ENCODE measurements around the gene CLSTN2.

Gene CLSTN2

DNA sequence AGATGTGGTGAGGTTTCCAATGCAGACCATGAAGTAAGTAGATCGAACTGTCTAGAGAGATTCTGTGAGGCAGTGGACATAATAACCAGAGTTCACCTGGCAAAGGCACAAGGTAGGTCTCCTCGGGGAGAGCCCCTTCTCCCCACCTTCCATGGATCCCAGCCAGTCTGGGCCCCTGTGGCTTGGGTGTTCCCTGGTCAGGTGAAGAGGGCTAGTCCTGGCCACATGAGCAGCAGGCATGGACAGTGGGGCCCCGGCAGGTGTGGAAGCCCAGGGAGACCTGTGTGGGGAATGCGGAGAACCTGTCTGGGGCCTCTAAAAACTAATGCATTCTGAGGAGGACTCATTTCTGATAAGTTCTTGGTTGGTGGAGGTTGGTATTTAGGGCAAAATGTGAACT, 501.4 kb downstream of the CLSTN2 start:
- no peak overlapping the region for H4K91ac ChIP-seq (ENCODE audit: low read depth, low read length)
- no peak overlapping the region for H2AFZ ChIP-seq (ENCODE audit: insufficient read depth, low read length, poor library complexity)
- H3K27me3 ChIP-seq (ENCODE audit: insufficient read depth, low read length): no peaks in the 10 kb centered on the region
- no peaks in the 10 kb centered on the region for H3K79me1 ChIP-seq (ENCODE audit: low read length)
- no peak overlapping the region for H2BK120ac ChIP-seq (ENCODE audit: insufficient read depth, low read length, poor library complexity)
- H3K4me3 ChIP-seq (ENCODE audit: low read depth, low read length): no peak overlapping the region
- H2BK12ac ChIP-seq (ENCODE audit: low read length): no peak overlapping the region
- H4K8ac ChIP-seq (ENCODE audit: low read depth, low read length): no peak overlapping the region
- no peaks in the 10 kb centered on the region for H3K79me2 ChIP-seq (ENCODE audit: control insufficient read depth, insufficient read depth, low read length, poor library complexity)
- H3K4me2 ChIP-seq (ENCODE audit: low read length): no peak overlapping the region
- H3K36me3 ChIP-seq (ENCODE audit: control insufficient read depth in 1 of 2, insufficient read depth in 2 of 2, low read length in 2 of 2): no peaks in the 10 kb centered on the region
- no CpG with 5 or more reads among the region's 4 CpGs for WGBS (ENCODE audit: extremely low coverage, insufficient coverage, insufficient read length)
- no peak overlapping the region for H2BK5ac ChIP-seq (ENCODE audit: low read depth, low read length, poor library complexity)
- H3K14ac ChIP-seq (ENCODE audit: low read length): no peak overlapping the region
- H3K9ac ChIP-seq (ENCODE audit: low read length): no peak overlapping the region
- no peak overlapping the region for H3K23ac ChIP-seq (ENCODE audit: low read length)
- no peak overlapping the region for H3K18ac ChIP-seq (ENCODE audit: low read length)
- no peaks in the 10 kb centered on the region for H3K9me3 ChIP-seq (ENCODE audit: insufficient read depth, low read depth, low read length)
- peaks cover 0 to 3% of the 10 kb centered on the region in 2 experiments for H3K4me1 ChIP-seq (ENCODE audit: control insufficient read depth in 1 of 2, insufficient read depth in 2 of 2, low read length in 2 of 2)
- no peak overlapping the region for H2AK5ac ChIP-seq (ENCODE audit: low read length)
- no peak for DNase-seq
- H3K4ac ChIP-seq (ENCODE audit: low read depth, low read length): no peak overlapping the region
- H3K27ac ChIP-seq (ENCODE audit: low read depth, low read length): no peak overlapping the region
- no peak overlapping the region for H4K12ac ChIP-seq (ENCODE audit: low read depth, low read length)

DNA sequence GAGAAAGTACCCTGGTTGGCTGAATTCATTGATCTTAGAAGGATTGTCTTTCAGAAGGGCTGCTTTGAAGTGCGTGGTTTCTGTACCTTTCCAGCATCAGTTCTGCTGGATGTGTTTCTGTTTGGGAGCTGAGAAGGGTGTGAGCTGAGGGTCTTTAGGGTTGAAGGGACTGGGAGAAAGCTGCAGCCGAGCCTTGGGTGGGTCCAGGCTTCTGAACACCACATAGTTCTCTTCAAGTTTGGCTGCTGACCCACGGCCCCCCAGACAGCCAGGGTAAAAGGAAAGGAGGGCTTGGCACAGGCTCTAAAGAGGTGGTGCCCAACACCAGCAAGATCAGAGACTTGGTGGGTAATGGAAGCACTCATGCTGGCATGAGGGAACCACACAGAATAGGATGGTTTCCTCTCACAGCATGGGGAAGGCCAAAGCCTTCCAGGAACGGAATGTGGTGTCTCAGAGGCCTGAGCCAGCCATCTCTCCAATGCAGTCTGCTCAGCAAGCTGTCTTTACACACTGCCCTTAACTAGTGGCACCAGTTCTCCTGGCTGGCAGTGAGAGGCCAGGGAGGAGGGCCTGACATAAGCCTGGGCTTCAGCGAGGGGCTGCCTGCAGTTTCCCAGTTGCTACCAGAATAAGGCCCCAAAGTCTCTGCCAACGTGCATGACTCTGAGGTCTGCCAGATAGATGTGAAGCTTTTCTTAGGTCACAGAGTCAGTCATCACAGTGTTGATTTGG, 503.9 kb downstream of the CLSTN2 start:
- H3K4ac ChIP-seq (ENCODE audit: low read depth, low read length): no peak overlapping the region
- H3K27ac ChIP-seq (ENCODE audit: low read depth, low read length): no peak overlapping the region
- H2BK5ac ChIP-seq (ENCODE audit: low read depth, low read length, poor library complexity): no peak overlapping the region
- H3K27me3 ChIP-seq (ENCODE audit: insufficient read depth, low read length): no peaks in the 10 kb centered on the region
- no peaks in the 10 kb centered on the region for H3K79me2 ChIP-seq (ENCODE audit: control insufficient read depth, insufficient read depth, low read length, poor library complexity)
- H2BK120ac ChIP-seq (ENCODE audit: insufficient read depth, low read length, poor library complexity): no peak overlapping the region
- no peak overlapping the region for H3K9ac ChIP-seq (ENCODE audit: low read length)
- H4K8ac ChIP-seq (ENCODE audit: low read depth, low read length): no peak overlapping the region
- no peaks in the 10 kb centered on the region for H3K79me1 ChIP-seq (ENCODE audit: low read length)
- no peak overlapping the region for H3K18ac ChIP-seq (ENCODE audit: low read length)
- no peak overlapping the region for H3K14ac ChIP-seq (ENCODE audit: low read length)
- no peak overlapping the region for H2AFZ ChIP-seq (ENCODE audit: insufficient read depth, low read length, poor library complexity)
- peaks cover 0 to 3% of the 10 kb centered on the region in 2 experiments for H3K4me1 ChIP-seq (ENCODE audit: control insufficient read depth in 1 of 2, insufficient read depth in 2 of 2, low read length in 2 of 2)
- no peak overlapping the region for H3K4me3 ChIP-seq (ENCODE audit: low read depth, low read length)
- no peak overlapping the region for H4K12ac ChIP-seq (ENCODE audit: low read depth, low read length)
- H4K91ac ChIP-seq (ENCODE audit: low read depth, low read length): no peak overlapping the region
- H2BK12ac ChIP-seq (ENCODE audit: low read length): no peak overlapping the region
- no peaks in the 10 kb centered on the region for H3K36me3 ChIP-seq (ENCODE audit: control insufficient read depth in 1 of 2, insufficient read depth in 2 of 2, low read length in 2 of 2)
- H3K23ac ChIP-seq (ENCODE audit: low read length): no peak overlapping the region
- DNase-seq: no peak
- WGBS (ENCODE audit: extremely low coverage, insufficient coverage, insufficient read length): no CpG with 5 or more reads among the region's 6 CpGs
- no peaks in the 10 kb centered on the region for H3K9me3 ChIP-seq (ENCODE audit: insufficient read depth, low read depth, low read length)
- no peak overlapping the region for H3K4me2 ChIP-seq (ENCODE audit: low read length)
- no peak overlapping the region for H2AK5ac ChIP-seq (ENCODE audit: low read length)

DNA sequence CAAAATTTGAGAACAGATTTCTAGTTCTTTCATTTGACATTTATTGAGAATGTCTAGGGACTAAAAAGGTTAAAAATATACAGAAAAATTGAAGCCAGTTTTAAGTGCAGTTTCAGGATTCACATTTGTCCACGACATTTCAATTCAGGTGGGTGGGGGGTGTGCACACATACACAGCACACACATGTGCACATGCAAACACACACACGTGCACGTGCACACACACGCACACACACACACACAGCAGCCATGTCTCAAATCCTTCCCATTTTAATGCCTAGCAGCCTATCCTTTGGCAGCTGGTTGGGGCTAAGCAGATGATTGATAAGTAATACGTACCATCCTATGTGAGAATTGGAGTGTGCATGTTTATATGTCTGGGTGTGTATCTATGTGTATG, 504.5 kb downstream of the CLSTN2 start:
- H2AFZ ChIP-seq (ENCODE audit: insufficient read depth, low read length, poor library complexity): no peak overlapping the region
- DNase-seq: no peak
- no CpG with 5 or more reads among the region's 5 CpGs for WGBS (ENCODE audit: extremely low coverage, insufficient coverage, insufficient read length)
- no peak overlapping the region for H4K8ac ChIP-seq (ENCODE audit: low read depth, low read length)
- no peak overlapping the region for H3K18ac ChIP-seq (ENCODE audit: low read length)
- H3K9ac ChIP-seq (ENCODE audit: low read length): no peak overlapping the region
- no peak overlapping the region for H3K14ac ChIP-seq (ENCODE audit: low read length)
- H3K9me3 ChIP-seq (ENCODE audit: insufficient read depth, low read depth, low read length): no peaks in the 10 kb centered on the region
- no peak overlapping the region for H3K4ac ChIP-seq (ENCODE audit: low read depth, low read length)
- H3K4me2 ChIP-seq (ENCODE audit: low read length): no peak overlapping the region
- no peak overlapping the region for H2AK5ac ChIP-seq (ENCODE audit: low read length)
- no peak overlapping the region for H3K27ac ChIP-seq (ENCODE audit: low read depth, low read length)
- H3K4me3 ChIP-seq (ENCODE audit: low read depth, low read length): peak overlapping the region; percentile 37
- no peaks in the 10 kb centered on the region for H3K36me3 ChIP-seq (ENCODE audit: control insufficient read depth in 1 of 2, insufficient read depth in 2 of 2, low read length in 2 of 2)
- no peak overlapping the region for H2BK5ac ChIP-seq (ENCODE audit: low read depth, low read length, poor library complexity)
- H3K4me1 ChIP-seq (ENCODE audit: control insufficient read depth in 1 of 2, insufficient read depth in 2 of 2, low read length in 2 of 2): no peaks in the 10 kb centered on the region
- H3K27me3 ChIP-seq (ENCODE audit: insufficient read depth, low read length): no peaks in the 10 kb centered on the region
- no peak overlapping the region for H2BK12ac ChIP-seq (ENCODE audit: low read length)
- no peaks in the 10 kb centered on the region for H3K79me2 ChIP-seq (ENCODE audit: control insufficient read depth, insufficient read depth, low read length, poor library complexity)
- H3K23ac ChIP-seq (ENCODE audit: low read length): no peak overlapping the region
- H3K79me1 ChIP-seq (ENCODE audit: low read length): no peaks in the 10 kb centered on the region
- H4K91ac ChIP-seq (ENCODE audit: low read depth, low read length): no peak overlapping the region
- H4K12ac ChIP-seq (ENCODE audit: low read depth, low read length): no peak overlapping the region
- H2BK120ac ChIP-seq (ENCODE audit: insufficient read depth, low read length, poor library complexity): no peak overlapping the region

DNA sequence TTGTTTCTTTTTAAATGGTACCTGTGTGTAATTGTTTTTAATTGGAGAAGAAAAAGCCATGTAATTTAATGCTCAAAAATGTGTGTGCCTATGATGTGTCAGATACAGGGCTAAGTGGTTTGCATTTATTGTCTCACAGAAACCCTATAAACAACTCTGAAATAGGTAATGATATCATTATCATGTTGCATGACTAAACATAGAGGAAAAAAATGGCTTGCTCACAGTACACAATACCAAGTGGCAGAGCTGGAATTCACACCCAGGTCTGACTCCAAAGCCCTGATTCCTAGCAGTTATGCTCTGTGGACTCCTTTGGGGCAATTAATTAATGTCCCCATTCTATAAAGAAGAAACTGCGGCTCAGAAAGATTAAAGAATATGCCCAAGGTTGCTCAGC, 505.5 kb downstream of the CLSTN2 start:
- Histone ChIP-seq H3K9me3 (ENCODE audit: insufficient read depth, low read depth, low read length) (no peaks in the 10 kb centered on the region), H3K36me3 (ENCODE audit: control insufficient read depth in 1 of 2, insufficient read depth in 2 of 2, low read length in 2 of 2) (no peaks in the 10 kb centered on the region), H3K4me2 (ENCODE audit: low read length) (no peak overlapping the region), H3K79me1 (ENCODE audit: low read length) (no peaks in the 10 kb centered on the region), H3K14ac (ENCODE audit: low read length) (no peak overlapping the region), H3K9ac (ENCODE audit: low read length) (no peak overlapping the region), H4K91ac (ENCODE audit: low read depth, low read length) (no peak overlapping the region), H2BK120ac (ENCODE audit: insufficient read depth, low read length, poor library complexity) (no peak overlapping the region), H4K8ac (ENCODE audit: low read depth, low read length) (no peak overlapping the region), H3K4ac (ENCODE audit: low read depth, low read length) (no peak overlapping the region), H3K4me1 (ENCODE audit: control insufficient read depth in 1 of 2, insufficient read depth in 2 of 2, low read length in 2 of 2) (no peaks in the 10 kb centered on the region), H2AK5ac (ENCODE audit: low read length) (no peak overlapping the region), H3K27ac (ENCODE audit: low read depth, low read length) (no peak overlapping the region), H3K79me2 (ENCODE audit: control insufficient read depth, insufficient read depth, low read length, poor library complexity) (no peaks in the 10 kb centered on the region), H2BK12ac (ENCODE audit: low read length) (no peak overlapping the region), H2AFZ (ENCODE audit: insufficient read depth, low read length, poor library complexity) (no peak overlapping the region), H2BK5ac (ENCODE audit: low read depth, low read length, poor library complexity) (no peak overlapping the region), H3K27me3 (ENCODE audit: insufficient read depth, low read length) (no peaks in the 10 kb centered on the region), H3K4me3 (ENCODE audit: low read depth, low read length) (no peak overlapping the region), H4K12ac (ENCODE audit: low read depth, low read length) (no peak overlapping the region), H3K18ac (ENCODE audit: low read length) (no peak overlapping the region), H3K23ac (ENCODE audit: low read length) (no peak overlapping the region)
- no peak for DNase-seq
- no CpG with 5 or more reads among the region's 1 CpG for WGBS (ENCODE audit: extremely low coverage, insufficient coverage, insufficient read length)
